ENCODE data around the gene RSKR. TPM values are rescaled to one million over a fixed set of nuclear protein-coding genes. Genes with fewer than 3 reads are reported as not detected.
"Not testable (repeated sequence)": the region's sequence is repeated elsewhere in the genome, so short reads cannot be mapped to it uniquely, and the experiment has no call there.

Gene RSKR
- polyA plus RNA-seq, 3 donors, result 1.8 to 3.3 (median 2.9) TPM

DNA sequence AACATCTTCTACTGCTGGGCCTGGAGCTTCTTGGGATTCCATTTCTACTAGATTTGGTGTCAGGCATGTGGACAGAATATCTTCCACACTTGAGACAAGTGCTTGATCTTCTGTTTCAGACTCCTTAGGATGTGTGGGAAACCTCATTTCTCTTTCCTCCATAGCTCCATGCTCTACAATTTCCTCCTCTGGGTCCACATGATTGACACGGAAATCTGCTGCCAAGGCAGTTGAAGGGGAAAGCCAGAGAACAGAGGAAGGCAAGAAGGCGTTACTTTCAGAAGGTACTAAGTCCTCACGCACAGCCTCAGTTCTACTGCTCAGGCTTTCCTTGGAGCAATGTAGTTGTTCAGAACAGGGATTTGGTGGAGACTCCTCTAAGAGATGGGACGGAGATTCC is 21.7 kb downstream of the RSKR start:
- WGBS, 3 donors, result 86 to 97% (median 95%) methylated on average over 4 of the region's 4 CpGs
- H3K27ac ChIP-seq (ENCODE audit: low read depth, low read length), result no peak overlapping the region

DNA sequence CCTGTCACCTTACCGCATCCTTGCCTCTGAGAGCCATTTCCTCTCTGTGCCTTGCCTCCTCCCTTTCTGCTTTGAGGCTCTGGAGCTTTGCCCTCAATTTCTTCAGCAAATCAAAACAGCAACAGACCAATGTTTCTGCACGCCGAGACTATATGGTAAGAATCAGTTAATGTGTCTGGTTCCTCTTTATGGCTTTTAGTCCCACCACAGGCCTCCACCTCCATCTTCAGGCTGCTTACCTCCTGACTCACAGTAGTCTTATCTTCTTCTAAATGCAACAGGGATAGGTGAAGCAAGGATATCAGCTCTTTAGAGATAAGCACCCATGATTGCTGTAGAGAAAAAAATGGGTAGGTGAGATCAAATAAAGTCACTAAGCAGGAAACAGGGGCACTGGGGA is 28.1 kb downstream of the RSKR start:
- no peak overlapping the region for H3K27ac ChIP-seq (ENCODE audit: low read depth, low read length)
- 73 to 96% (median 87%) methylated on average over 3 of the region's 3 CpGs for WGBS, 3 donors

- no peak overlapping the region for H3K27ac ChIP-seq (ENCODE audit: low read depth, low read length)
- WGBS, 3 donors, result 73 to 96% (median 83%) methylated on average over 3 of the region's 3 CpGs
These were observed 29.6 kb downstream of the RSKR start for GRCh38 chr17:28584434-28584833.

- H3K27ac ChIP-seq (ENCODE audit: low read depth, low read length), result no peak overlapping the region
- WGBS, 3 donors, result 96 to 98% (median 97%) methylated on average over 2 of the region's 2 CpGs
These were observed 31.5 kb downstream of the RSKR start for GRCh38 chr17:28582513-28582912.

DNA sequence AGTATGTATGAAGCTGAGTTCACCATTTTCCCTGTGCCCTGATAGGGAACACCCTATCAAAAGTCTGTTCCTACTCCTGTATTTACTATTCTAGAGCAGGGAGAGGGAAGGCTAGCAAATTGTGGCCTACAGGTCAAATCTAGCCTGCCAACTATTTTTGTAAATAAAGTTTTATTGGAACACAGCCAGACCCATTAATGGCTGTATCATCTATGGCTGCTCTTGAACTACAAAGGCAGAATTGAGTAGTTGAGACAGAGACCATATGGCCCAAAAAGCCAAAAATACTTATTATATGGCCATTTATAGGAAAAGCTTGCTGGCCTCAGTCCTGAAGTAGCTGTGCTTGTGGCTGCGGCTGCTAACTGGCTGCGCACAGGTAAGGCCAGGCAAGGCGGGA is 33.0 kb downstream of the RSKR start:
- no peak overlapping the region for H3K27ac ChIP-seq (ENCODE audit: low read depth, low read length)
- WGBS, 3 donors, result 94 to 100% (median 97%) methylated on average over 3 of the region's 3 CpGs

DNA sequence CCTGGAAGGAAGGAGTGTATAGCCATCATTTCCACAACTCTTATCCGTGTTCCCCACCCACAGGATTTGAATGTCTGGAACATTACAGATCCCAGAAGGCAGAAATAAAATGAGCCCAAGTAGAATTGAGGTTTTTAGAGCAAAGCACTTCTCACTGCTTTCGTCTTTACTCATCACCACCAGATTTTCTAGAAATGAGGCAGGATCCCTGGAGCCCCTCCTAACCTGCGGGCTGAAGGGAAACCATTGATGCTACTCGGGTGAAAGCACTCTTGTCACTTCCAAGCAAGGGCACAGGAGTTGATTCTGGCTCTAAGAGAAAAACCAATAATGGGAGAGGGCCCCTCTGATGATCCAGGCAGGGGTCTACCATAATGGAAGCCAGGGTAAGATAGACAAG is 34.5 kb downstream of the RSKR start:
- WGBS, 3 donors, result 85 to 92% (median 89%) methylated on average over 4 of the region's 4 CpGs

DNA sequence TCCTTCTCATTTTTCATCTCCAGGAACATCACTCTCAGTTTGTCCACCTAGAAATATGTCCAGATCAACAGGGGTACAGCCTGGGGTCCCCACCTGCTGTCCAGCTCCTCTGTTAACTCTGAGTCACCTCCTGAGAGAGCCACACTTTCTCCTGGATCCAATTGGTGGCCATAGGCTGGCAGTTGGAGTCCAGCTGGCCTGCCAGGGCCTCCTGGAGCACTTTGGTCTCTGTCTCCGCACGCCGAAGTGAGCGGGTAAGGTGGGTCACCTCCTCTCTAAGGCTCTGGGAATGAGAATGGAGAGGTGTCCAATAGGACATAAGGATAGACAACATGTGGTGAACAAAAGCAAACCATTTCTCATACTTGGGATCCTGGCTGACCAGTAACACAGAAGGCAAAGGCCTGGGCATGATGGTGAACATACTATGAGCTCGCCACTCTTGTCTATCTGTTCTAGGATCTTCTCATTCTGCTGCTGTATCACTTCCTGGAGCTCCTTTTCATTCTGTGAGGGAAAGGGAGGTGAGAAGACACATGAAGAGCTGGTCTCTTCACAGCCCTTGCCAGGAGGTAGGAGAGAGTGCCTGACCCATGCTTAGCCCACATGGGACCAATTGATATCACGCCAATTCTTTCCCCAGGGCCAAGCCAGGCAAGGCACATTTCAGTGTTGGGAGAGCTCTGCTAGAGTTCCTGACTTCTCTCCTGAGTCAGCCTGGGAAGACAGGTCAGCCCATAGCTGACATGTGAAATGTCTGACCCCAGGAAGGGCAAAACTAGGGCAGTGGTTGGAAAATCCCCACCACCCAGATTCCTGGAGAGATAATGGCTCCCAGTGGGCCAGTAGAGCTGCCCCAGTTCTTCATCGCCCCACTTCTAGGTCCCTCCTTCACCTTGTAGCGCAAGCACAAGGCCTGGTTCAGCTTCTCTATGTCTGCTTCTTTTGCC is 35.5 kb downstream of the RSKR start:
- WGBS, 3 donors, result 92 to 99% (median 96%) methylated on average over 8 of the region's 8 CpGs
- H3K27ac ChIP-seq (ENCODE audit: low read depth, low read length), result no peak overlapping the region

More for the DNA sequence above, 34.5 kb downstream of the RSKR start:
- H3K27ac ChIP-seq (ENCODE audit: low read depth, low read length), result no peak overlapping the region

- 92 to 98% (median 92%) methylated on average over 3 of the region's 3 CpGs for WGBS, 3 donors
These were observed 36.5 kb downstream of the RSKR start for GRCh38 chr17:28577466-28577824.

DNA sequence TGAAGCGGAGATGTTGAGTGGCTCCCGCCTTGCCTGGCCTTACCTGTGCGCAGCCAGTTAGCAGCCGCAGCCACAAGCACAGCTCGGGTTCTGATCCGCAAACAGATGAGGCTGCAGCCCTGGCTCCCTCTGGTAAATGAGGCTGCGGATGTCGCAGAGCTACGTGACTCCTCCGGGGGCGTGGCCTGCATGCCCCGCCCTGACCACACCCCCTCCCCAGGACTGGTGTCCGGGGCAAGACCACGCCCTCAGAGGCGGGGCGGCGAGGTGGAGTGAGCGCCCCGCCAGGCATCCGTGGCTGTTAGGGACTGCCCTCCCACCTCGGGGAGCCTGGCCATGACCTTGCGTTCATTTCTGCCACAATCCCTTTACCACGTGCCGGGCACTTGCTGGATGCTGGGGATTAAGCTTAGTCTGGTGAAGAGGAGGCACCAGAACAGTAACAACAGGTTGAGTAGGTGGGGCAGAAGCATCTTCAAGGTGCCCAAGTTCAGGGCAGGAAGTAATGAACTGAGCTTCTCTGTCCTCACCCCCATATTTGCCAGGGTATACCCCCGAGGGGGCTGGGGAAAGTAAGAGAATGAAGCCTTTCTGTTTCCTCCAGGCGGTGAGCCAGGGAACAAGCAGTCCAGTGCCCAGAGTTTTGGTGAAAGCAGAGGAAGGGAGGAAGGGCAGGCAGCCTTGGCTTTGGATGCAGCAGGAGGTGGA is 37.1 kb downstream of the RSKR start, which contains the start of gene ALDOC:
Gene ALDOC (minus strand): TSS at position 138 of the 708 bp plus-strand sequence. CDS start 1,363 bp downstream, outside the sequence.
- WGBS, 3 donors, result 5 to 9% (median 8%) methylated on average over 24 to 25 of the region's 26 CpGs
- H3K27ac ChIP-seq (ENCODE audit: low read depth, low read length), result no peak within 1 kb of the TSS

More at GRCh38 chr17:28577466-28577824, 36.5 kb downstream of the RSKR start:
- H3K27ac ChIP-seq (ENCODE audit: low read depth, low read length), result no peak overlapping the region

GRCh38 chr17:28576016-28576415 is 38.0 kb downstream of the RSKR start:
- not testable (repeated sequence) for H3K27ac ChIP-seq (ENCODE audit: low read depth, low read length)
- WGBS, 3 donors, result 57 to 64% (median 62%) methylated on average over 3 of the region's 3 CpGs

- H3K27ac ChIP-seq (ENCODE audit: low read depth, low read length), result no peak overlapping the region
- 94 to 95% (median 95%) methylated on average over 14 of the region's 14 CpGs for WGBS, 3 donors
These were observed 38.7 kb downstream of the RSKR start for GRCh38 chr17:28575126-28575795.

DNA sequence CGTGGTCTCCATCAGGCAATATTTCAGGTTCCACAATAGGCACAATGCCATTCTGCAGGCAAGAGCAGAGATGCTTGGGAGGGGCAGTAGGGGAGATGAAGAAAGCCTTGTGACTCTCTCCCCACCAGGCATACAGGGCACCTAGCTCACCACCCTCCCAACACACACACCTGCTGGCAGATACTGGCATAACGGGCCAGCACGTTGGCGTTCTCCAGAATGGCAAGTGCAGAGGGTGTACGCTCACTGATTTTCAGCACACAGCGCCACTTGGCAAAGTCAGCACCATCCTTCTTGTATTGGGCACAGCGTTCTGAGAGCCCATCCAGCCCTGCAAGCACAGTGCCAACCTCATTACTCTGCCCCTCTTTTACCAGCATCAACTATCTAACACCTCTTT is 39.5 kb downstream of the RSKR start:
- no peak overlapping the region for H3K27ac ChIP-seq (ENCODE audit: low read depth, low read length)
- 85 to 96% (median 93%) methylated on average over 7 of the region's 7 CpGs for WGBS, 3 donors

- no peak overlapping the region for H3K27ac ChIP-seq (ENCODE audit: low read depth, low read length)
- 92 to 98% (median 94%) methylated on average over 6 of the region's 6 CpGs for WGBS, 3 donors
These were observed 40.0 kb downstream of the RSKR start for GRCh38 chr17:28573966-28574480.

DNA sequence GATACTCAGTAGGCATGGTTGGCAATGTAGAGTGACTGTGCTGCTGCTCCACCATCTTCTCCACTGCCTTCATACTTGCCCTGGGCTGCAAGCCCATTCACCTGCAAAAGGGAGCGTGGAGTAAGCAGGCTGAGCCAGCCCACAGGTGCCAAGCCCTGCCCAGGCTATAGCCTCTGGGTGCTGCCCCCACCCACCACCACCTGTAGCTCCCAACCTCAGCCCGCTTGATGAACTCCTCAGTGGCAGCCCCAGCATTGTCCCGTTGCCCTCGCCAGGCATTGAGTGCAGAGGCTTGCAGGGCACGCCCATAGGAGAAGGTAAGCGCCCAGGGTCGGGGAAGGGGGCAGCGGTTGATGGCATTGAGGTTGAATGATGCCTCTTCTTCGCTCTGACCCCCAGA is 40.5 kb downstream of the RSKR start:
- WGBS, 3 donors, result 92 to 98% (median 95%) methylated on average over 9 of the region's 9 CpGs
- H3K27ac ChIP-seq (ENCODE audit: low read depth, low read length), result no peak overlapping the region

DNA sequence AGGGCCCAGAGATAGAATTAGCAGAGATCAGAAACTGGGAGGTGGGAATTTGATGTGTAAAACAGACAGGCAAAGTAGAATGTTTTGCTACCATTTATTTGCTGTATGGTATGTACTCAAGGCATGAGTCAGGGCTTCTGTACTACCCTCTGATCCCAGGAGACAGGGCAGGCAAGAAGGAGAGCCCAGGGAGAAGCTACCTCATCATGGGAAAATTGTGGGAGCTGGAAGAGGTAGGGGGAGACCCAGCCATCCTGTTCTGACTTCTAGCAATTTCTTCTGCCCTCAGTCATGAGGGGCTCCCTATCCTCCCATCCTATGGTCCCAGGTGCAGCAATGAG is 41.0 kb downstream of the RSKR start:
- H3K27ac ChIP-seq (ENCODE audit: low read depth, low read length), result no peak overlapping the region

GRCh38 chr17:28572259-28573039 is 41.5 kb downstream of the RSKR start:
- H3K27ac ChIP-seq (ENCODE audit: low read depth, low read length), result no peak overlapping the region

GRCh38 chr17:28571361-28572122 is 42.4 kb downstream of the RSKR start, which contains the start of gene PIGS:
Gene PIGS, minus strand, starts transcription at chr17:28571524. Its CDS starts 28 bp downstream, at chr17:28571496.
- WGBS, 3 donors, result 1% methylated on average over 39 to 49 of the region's 49 CpGs
- H3K27ac ChIP-seq (ENCODE audit: low read depth, low read length), result no peak within 1 kb of the TSS

More at GRCh38 chr17:28572259-28573039, 41.5 kb downstream of the RSKR start:
- WGBS, 3 donors, result 62 to 79% (median 74%) methylated on average over 5 of the region's 5 CpGs
